Astrocyte of the hippocampus (primary cell): ENCODE results near the gene FHOD3.

Experiments
- DNase-seq: peaks from one replicate; pipeline ENCODE4 v3.0.0; 2011; ENCODE audit warnings: low read depth, low spot score

The FHOD3 gene

GRCh38 chr18:36625386-36625785 is 327.9 kb downstream of the FHOD3 start:
- DNase-seq: no peak

- no peak for DNase-seq
Measured at GRCh38 chr18:36627637-36628036, 330.1 kb downstream of the FHOD3 start.

GRCh38 chr18:36628435-36629137 is 331.1 kb downstream of the FHOD3 start:
- DNase-seq: peak; percentile 12

GRCh38 chr18:36629138-36629530 is 331.6 kb downstream of the FHOD3 start:
- DNase-seq: no peak

- no peak for DNase-seq
Measured at GRCh38 chr18:36629836-36630235, 332.3 kb downstream of the FHOD3 start.

- no peak for DNase-seq
Measured at GRCh38 chr18:36630917-36631316, 333.4 kb downstream of the FHOD3 start.

- DNase-seq: no peak
Measured at GRCh38 chr18:36633961-36634412, 336.5 kb downstream of the FHOD3 start.

- DNase-seq: no peak
Measured at GRCh38 chr18:36634573-36635216, 337.2 kb downstream of the FHOD3 start.

- no peak for DNase-seq
Measured at GRCh38 chr18:36635414-36636096, 338.0 kb downstream of the FHOD3 start.

GRCh38 chr18:36636237-36636817 is 338.8 kb downstream of the FHOD3 start:
- no peak for DNase-seq

GRCh38 chr18:36638224-36638623 is 340.7 kb downstream of the FHOD3 start:
- DNase-seq: no peak

GRCh38 chr18:36640021-36640952 is 342.8 kb downstream of the FHOD3 start:
- DNase-seq: no peak

- DNase-seq: no peak
Measured at GRCh38 chr18:36643061-36643460, 345.5 kb downstream of the FHOD3 start.

GRCh38 chr18:36648803-36649202 is 351.3 kb downstream of the FHOD3 start:
- DNase-seq: no peak

- DNase-seq: no peak
Measured at GRCh38 chr18:36649205-36649604, 351.7 kb downstream of the FHOD3 start.

- DNase-seq: no peak
Measured at GRCh38 chr18:36650266-36650665, 352.8 kb downstream of the FHOD3 start.

GRCh38 chr18:36650906-36651305 is 353.4 kb downstream of the FHOD3 start:
- DNase-seq: no peak

- no peak for DNase-seq
Measured at GRCh38 chr18:36652503-36652902, 355.0 kb downstream of the FHOD3 start.

- DNase-seq: no peak
Measured at GRCh38 chr18:36653141-36653869, 355.8 kb downstream of the FHOD3 start.

GRCh38 chr18:36653870-36654269 is 356.4 kb downstream of the FHOD3 start:
- no peak for DNase-seq

GRCh38 chr18:36655074-36655473 is 357.6 kb downstream of the FHOD3 start:
- peak; percentile 45 for DNase-seq
